ENCODE measurements around the gene PACRG. TPM values are rescaled to one million over a fixed set of nuclear protein-coding genes. Genes with fewer than 3 reads are reported as not detected.

The PACRG gene
- total RNA-seq, 2 donors from 2014 or later = not detected

DNA sequence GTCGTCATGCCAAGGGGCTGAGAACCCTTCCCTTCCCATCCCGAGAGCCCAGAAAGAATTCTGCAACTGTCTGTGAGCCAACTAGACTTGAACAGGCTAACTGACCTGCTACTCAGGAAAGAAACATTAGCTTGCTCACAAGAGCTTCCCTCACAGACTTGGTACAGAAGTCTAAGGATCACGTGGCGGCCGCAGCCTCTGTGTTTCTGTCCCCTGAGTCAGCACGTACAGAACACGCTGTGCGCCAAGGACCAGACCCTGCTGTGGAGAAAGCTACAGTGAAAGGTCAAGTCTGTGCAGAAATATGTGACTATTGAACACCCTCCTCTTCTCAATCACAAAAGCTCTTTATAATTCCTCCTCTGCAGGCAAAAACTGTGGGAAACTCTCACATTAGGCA lies 535.4 kb downstream of the PACRG start:
- Mint-ChIP-seq H3K4me3 (no peak overlapping the region), H3K9me3 (no peaks in the 10 kb centered on the region), H3K27me3 (ENCODE audit: low read depth) (peaks cover 10% of the 10 kb centered on the region), H3K27ac (no peak overlapping the region), H3K36me3 (ENCODE audit: insufficient read depth in 2 of 2) (no peaks in the 10 kb centered on the region), H3K4me1 (ENCODE audit: low read depth) (peaks cover 9% of the 10 kb centered on the region)
- DNase-seq (no peak), ATAC-seq (replicated peaks in 1 of 2) (no peak)

DNA sequence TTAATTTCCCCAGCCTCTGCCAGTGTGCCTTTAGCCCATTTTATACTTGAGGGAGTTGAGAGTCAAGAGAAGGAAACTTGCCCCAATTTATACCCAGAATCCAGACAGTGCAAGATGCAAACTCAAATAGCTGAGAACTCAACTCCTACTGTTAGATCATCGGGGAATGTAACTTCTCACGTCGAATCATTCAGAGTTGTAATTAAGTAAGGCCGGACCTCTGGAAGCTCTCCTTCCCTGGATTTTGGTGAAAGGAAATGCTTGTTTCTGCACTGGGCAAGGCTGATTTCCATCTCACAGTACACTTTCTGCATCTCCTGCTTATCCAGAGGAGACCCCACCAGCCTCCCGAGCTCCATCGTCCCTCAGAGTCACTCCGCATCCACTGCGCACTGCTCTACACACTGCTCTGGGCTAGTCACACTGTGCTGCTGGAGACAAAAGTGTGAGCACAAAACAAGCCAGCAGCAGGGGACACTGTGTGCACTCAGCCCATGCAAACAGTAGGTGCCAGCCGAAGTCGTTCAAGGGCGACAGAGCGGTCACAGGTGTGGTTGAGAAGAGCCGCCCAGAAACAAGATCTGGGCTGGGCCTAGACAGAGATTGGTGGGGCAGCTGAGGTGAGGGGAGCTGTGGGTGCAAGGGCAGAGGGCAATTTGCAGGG lies 536.4 kb downstream of the PACRG start:
- H3K36me3 Mint-ChIP-seq (ENCODE audit: insufficient read depth in 2 of 2) = no peaks in the 10 kb centered on the region
- DNase-seq (no peak), ATAC-seq (replicated peaks in 1 of 2) (no peak)
- no peaks in the 10 kb centered on the region for H3K9me3 Mint-ChIP-seq
- H3K4me1 Mint-ChIP-seq (ENCODE audit: low read depth) = peaks cover 9% of the 10 kb centered on the region
- peaks cover 10% of the 10 kb centered on the region for H3K27me3 Mint-ChIP-seq (ENCODE audit: low read depth)
- H3K27ac Mint-ChIP-seq = no peak overlapping the region
- H3K4me3 Mint-ChIP-seq = no peak overlapping the region

GRCh38 chr6:163264662-163265035 lies 536.9 kb downstream of the PACRG start:
- Mint-ChIP-seq H3K4me1 (ENCODE audit: low read depth) (peaks cover 9% of the 10 kb centered on the region), H3K27me3 (ENCODE audit: low read depth) (peaks cover 10% of the 10 kb centered on the region), H3K9me3 (no peaks in the 10 kb centered on the region), H3K27ac (no peak overlapping the region), H3K36me3 (ENCODE audit: insufficient read depth in 2 of 2) (no peaks in the 10 kb centered on the region), H3K4me3 (no peak overlapping the region)
- DNase-seq (no peak), ATAC-seq (replicated peaks in 1 of 2) (no peak)

GRCh38 chr6:163281634-163282033 lies 553.9 kb downstream of the PACRG start:
- Mint-ChIP-seq H3K27me3 (ENCODE audit: low read depth) (no peaks in the 10 kb centered on the region), H3K36me3 (ENCODE audit: insufficient read depth in 2 of 2) (no peaks in the 10 kb centered on the region), H3K27ac (no peak overlapping the region)

DNA sequence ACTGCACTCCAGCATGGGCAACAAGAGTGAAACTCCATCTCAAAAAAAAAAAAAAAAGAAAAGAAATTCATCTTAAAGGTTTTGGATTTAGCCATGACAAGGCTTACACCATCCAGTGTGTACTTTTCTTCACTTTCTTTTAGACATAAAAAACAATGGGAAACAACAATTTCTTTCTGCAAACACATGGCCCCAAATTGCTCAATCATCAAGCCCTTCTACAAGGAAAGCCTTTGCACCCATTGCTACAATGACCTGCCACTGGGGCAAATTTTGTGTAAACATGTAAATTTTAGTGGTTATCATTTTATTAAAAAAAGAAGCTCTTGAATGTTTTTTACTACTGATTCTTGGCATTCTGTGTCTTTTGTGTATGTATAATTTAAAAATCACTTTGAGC lies 554.9 kb downstream of the PACRG start:
- Mint-ChIP-seq H3K4me1 (ENCODE audit: low read depth) (no peaks in the 10 kb centered on the region), H3K9me3 (no peaks in the 10 kb centered on the region), H3K4me3 (no peak overlapping the region), H3K27me3 (ENCODE audit: low read depth) (no peaks in the 10 kb centered on the region), H3K27ac (no peak overlapping the region), H3K36me3 (ENCODE audit: insufficient read depth in 2 of 2) (no peaks in the 10 kb centered on the region)
- no peak for DNase-seq
- ATAC-seq (replicated peaks in 1 of 2) = no peak

More at GRCh38 chr6:163281634-163282033, 553.9 kb downstream of the PACRG start:
- ATAC-seq (replicated peaks in 1 of 2) = no peak
- Mint-ChIP-seq H3K4me1 (ENCODE audit: low read depth) (no peaks in the 10 kb centered on the region), H3K4me3 (no peak overlapping the region), H3K9me3 (no peaks in the 10 kb centered on the region)
- no peak for DNase-seq

DNA sequence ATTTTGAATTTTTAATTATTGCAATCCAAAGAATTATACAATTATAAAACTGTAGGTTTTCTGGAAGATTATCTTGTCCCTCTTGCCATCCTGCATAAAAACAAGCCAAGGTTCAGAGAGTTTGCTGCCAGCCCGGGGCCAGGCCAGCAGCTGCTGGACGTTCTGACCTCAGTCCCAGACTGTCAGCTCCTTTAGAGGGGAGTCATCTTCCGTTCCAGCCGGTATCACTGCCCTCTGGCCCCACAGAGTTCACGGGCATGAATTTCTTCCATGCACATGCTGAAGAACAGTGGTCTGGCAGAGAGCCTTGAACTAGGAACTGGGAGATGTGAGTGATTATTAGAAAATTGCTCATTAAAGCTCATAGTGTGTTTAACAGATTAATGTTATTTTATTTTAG lies 556.4 kb downstream of the PACRG start:
- Mint-ChIP-seq H3K4me3 (no peak overlapping the region), H3K36me3 (ENCODE audit: insufficient read depth in 2 of 2) (no peaks in the 10 kb centered on the region), H3K4me1 (ENCODE audit: low read depth) (no peaks in the 10 kb centered on the region), H3K9me3 (no peaks in the 10 kb centered on the region), H3K27ac (no peak overlapping the region), H3K27me3 (ENCODE audit: low read depth) (no peaks in the 10 kb centered on the region)
- DNase-seq (no peak), ATAC-seq (replicated peaks in 1 of 2) (no peak)

DNA sequence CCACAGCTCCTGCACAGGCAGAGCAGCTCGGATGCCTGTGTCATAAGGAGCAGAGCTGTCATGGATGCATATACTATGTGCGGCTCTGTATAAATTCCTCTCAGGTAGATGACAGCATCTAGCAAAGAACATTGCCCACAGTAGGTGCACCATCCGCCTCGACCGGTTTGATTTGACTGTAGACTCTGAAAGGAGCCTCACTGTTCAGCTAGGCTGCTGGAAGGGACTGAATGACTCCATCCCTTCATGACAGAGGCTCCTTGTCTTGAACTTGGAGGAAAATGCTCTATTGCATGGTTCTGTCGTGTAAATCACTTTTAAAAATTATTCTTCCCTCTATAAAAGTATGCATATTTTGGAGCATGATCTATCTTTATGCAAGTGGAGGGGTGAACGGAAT lies 557.9 kb downstream of the PACRG start:
- no peaks in the 10 kb centered on the region for H3K9me3 Mint-ChIP-seq
- ATAC-seq (replicated peaks in 1 of 2) (no peak), DNase-seq (no peak)
- no peaks in the 10 kb centered on the region for H3K4me1 Mint-ChIP-seq (ENCODE audit: low read depth)
- no peaks in the 10 kb centered on the region for H3K36me3 Mint-ChIP-seq (ENCODE audit: insufficient read depth in 2 of 2)
- H3K4me3 Mint-ChIP-seq = no peak overlapping the region
- H3K27me3 Mint-ChIP-seq (ENCODE audit: low read depth) = no peaks in the 10 kb centered on the region
- H3K27ac Mint-ChIP-seq = no peak overlapping the region

DNA sequence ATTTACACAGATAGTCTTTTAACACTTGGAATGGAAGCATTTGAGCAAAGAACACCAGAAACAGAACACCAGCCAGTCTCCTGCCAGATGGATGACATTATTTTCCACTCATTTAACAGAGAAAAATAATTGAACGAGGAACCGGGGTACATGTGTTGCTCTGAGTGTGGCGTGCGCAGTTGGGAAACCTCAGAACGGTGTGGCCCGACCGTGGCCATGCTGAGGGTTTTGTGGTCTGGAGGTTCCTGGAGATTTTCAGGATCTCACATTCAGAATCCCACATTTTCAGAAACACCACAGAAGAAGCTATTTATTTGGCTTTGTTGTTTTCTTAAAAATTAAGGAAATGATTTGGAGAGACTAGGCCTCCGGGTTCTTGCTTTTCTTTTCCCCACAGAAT lies 559.9 kb downstream of the PACRG start:
- DNase-seq (no peak), ATAC-seq (replicated peaks in 1 of 2) (no peak)
- Mint-ChIP-seq H3K27me3 (ENCODE audit: low read depth) (no peaks in the 10 kb centered on the region), H3K9me3 (no peaks in the 10 kb centered on the region), H3K27ac (no peak overlapping the region), H3K36me3 (ENCODE audit: insufficient read depth in 2 of 2) (no peaks in the 10 kb centered on the region), H3K4me1 (ENCODE audit: low read depth) (no peaks in the 10 kb centered on the region), H3K4me3 (no peak overlapping the region)

GRCh38 chr6:163288066-163288465 lies 560.3 kb downstream of the PACRG start:
- Mint-ChIP-seq H3K27me3 (ENCODE audit: low read depth) (no peaks in the 10 kb centered on the region), H3K9me3 (no peaks in the 10 kb centered on the region), H3K27ac (no peak overlapping the region), H3K4me1 (ENCODE audit: low read depth) (no peaks in the 10 kb centered on the region), H3K36me3 (ENCODE audit: insufficient read depth in 2 of 2) (no peaks in the 10 kb centered on the region), H3K4me3 (no peak overlapping the region)
- ATAC-seq (replicated peaks in 1 of 2) (no peak), DNase-seq (no peak)

- Mint-ChIP-seq H3K4me3 (no peak overlapping the region), H3K27ac (no peak overlapping the region), H3K27me3 (ENCODE audit: low read depth) (no peaks in the 10 kb centered on the region), H3K4me1 (ENCODE audit: low read depth) (no peaks in the 10 kb centered on the region), H3K36me3 (ENCODE audit: insufficient read depth in 2 of 2) (no peaks in the 10 kb centered on the region), H3K9me3 (no peaks in the 10 kb centered on the region)
- ATAC-seq (replicated peaks in 1 of 2) = no peak
- DNase-seq = no peak
Observed at GRCh38 chr6:163288915-163289314, 561.1 kb downstream of the PACRG start.

DNA sequence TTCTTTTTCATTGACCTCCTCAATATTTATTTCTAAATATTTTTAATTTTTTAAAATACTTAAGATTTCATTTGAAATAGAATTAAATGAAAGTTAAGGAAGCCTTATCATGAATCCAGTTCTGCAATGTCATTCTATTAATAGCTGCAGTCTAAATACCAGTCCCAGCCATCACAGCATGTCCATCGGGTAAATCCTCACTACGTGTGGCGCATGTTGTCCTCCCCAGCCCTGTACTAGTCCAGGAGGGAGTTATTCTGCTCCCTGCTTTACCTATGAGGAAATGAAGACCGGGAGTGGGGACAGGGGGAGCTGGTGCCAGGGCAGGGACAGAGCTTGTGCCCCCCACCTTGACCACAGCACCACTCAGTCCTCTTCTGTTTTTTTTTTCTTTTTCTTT lies 561.7 kb downstream of the PACRG start:
- ATAC-seq (replicated peaks in 1 of 2) = no peak
- H3K36me3 Mint-ChIP-seq (ENCODE audit: insufficient read depth in 2 of 2) = no peaks in the 10 kb centered on the region

DNA sequence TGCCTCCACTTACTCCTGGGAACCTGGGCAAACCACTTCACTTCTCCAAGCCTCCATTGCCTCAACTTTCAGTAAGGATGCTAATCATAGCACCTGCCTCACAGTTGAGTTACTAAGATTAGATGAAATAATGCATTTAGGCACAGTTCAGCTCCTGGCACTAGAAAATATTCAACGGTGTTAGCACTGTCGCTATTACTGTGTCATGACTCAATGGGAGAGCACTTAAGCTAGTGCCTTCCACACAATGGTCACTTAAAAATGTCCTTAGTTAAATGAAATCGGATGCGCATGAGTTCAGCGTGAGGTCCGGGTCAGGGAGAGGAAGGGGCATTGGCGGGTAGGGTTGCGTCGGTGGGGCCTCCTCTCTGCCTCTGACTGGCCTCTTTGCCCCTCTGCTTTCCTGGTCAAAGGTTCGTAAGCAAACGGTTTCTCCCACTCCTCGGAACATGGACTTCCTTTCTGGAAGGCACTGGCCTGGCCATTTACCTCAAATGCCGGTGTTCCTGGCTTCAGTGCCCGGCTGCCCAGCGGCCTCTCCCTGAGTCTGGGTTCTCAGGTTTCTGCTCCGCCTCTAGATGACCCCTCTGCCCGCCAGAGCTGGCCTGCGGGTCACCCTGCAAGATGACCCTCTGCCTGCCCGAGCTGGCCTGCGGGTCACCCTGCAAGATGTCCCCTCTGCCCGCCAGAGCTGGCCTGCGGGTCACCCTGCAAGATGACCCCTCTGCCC lies 562.9 kb downstream of the PACRG start:
- no peaks in the 10 kb centered on the region for H3K4me1 Mint-ChIP-seq (ENCODE audit: low read depth)
- ATAC-seq (replicated peaks in 1 of 2) (no peak), DNase-seq (no peak)
- H3K27ac Mint-ChIP-seq = no peak overlapping the region
- H3K4me3 Mint-ChIP-seq = no peak overlapping the region
- H3K9me3 Mint-ChIP-seq = no peaks in the 10 kb centered on the region
- H3K27me3 Mint-ChIP-seq (ENCODE audit: low read depth) = no peaks in the 10 kb centered on the region
- no peaks in the 10 kb centered on the region for H3K36me3 Mint-ChIP-seq (ENCODE audit: insufficient read depth in 2 of 2)

More for the DNA sequence above, 561.7 kb downstream of the PACRG start:
- no peaks in the 10 kb centered on the region for H3K27me3 Mint-ChIP-seq (ENCODE audit: low read depth)
- no peaks in the 10 kb centered on the region for H3K4me1 Mint-ChIP-seq (ENCODE audit: low read depth)
- H3K9me3 Mint-ChIP-seq = no peaks in the 10 kb centered on the region
- no peak overlapping the region for H3K4me3 Mint-ChIP-seq
- no peak for DNase-seq
- H3K27ac Mint-ChIP-seq = no peak overlapping the region

DNA sequence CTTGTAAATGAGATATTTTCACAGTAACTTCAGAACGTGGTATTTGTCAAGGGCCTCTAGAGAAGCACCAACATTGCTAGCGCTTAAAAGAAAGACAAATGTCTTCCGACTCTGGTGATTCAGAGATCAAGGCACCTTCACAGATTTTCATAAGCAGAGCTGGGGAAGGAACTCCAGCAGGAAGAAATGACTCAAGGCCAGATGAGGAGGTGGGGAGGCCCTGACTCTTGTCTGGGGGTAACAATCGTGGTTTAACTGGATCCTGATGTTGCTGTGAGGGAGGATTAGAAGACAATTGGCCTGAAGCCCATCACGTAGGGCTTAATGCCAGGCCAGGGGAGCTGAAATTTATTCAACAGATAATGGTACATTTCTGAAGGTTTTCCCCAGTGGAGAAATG lies 563.8 kb downstream of the PACRG start:
- H3K9me3 Mint-ChIP-seq = no peaks in the 10 kb centered on the region
- DNase-seq (no peak), ATAC-seq (replicated peaks in 1 of 2) (no peak)
- no peaks in the 10 kb centered on the region for H3K27me3 Mint-ChIP-seq (ENCODE audit: low read depth)
- H3K4me1 Mint-ChIP-seq (ENCODE audit: low read depth) = no peaks in the 10 kb centered on the region
- no peaks in the 10 kb centered on the region for H3K36me3 Mint-ChIP-seq (ENCODE audit: insufficient read depth in 2 of 2)
- no peak overlapping the region for H3K4me3 Mint-ChIP-seq
- H3K27ac Mint-ChIP-seq = no peak overlapping the region

- no peaks in the 10 kb centered on the region for H3K27me3 Mint-ChIP-seq (ENCODE audit: low read depth)
- no peak for DNase-seq
- H3K4me1 Mint-ChIP-seq (ENCODE audit: low read depth) = no peaks in the 10 kb centered on the region
- no peak overlapping the region for H3K4me3 Mint-ChIP-seq
- no peak for ATAC-seq (replicated peaks in 1 of 2)
- no peaks in the 10 kb centered on the region for H3K36me3 Mint-ChIP-seq (ENCODE audit: insufficient read depth in 2 of 2)
- H3K9me3 Mint-ChIP-seq = no peaks in the 10 kb centered on the region
- H3K27ac Mint-ChIP-seq = no peak overlapping the region
Observed at GRCh38 chr6:163293286-163293685, 565.5 kb downstream of the PACRG start.
